Ureter (tissue), 1 donor: Measurements from ENCODE around the gene HSF4. TPM values are rescaled to one million over a fixed set of nuclear protein-coding genes. Genes with fewer than 3 reads are reported as not detected.

ENCODE experiments used
- DNase-seq: peaks from one replicate; pipeline ENCODE4 v3.0.0-alpha.2; 2020; ENCODE audit warnings: low spot score
- total RNA-seq: library from RNA; stranded (reverse); gene quantifications from one replicate; pipeline ENCODE4 v1.2.4, GENCODE V29; 2023
- donor health status: DM: yes; HTN: yes; CAD: no.

Gene HSF4
- total RNA-seq, 1 donor from 2014 or later: 52.0 TPM

- DNase-seq: no peak
These were observed 2.1 kb downstream of the HSF4 start for GRCh38 chr16:67166598-67167168.

DNA sequence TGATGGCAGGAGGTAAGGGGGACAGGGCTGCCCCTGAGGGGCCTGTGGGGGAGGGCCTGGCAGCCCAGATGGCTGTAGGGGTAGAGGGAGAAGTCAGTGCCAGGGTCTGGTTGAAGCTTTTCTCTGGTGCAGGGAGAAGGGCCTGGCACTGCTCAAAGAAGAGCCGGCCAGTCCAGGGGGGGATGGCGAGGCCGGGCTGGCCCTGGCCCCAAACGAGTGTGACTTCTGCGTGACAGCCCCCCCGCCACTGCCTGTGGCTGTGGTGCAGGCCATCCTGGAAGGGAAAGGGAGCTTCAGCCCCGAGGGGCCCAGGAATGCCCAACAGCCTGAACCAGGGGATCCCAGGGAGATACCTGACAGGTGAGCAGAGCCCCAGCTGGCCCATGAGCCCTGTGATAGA is 3.0 kb downstream of the HSF4 start:
- no peak for DNase-seq

DNA sequence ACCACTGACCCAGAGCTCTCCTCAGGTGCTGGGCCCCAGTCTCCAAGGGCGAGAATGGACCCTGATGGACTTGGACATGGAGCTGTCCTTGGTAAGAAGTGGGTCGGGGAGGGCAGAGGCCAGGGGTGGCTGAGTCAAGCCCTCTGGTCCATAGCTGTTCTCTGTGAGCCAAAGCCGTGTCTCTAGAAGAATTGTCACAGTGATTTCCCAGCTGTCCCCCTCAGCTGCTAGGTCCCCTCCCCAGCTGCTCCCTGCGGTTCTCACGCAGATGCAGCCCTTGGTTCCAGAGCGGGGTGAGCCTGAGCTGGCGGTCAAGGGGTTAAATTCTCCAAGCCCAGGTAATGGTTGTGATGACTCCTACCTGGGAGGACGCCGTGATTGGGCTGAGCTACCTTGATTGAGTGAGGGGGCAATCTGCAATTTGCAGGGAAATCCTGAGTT is 4.5 kb downstream of the HSF4 start:
- DNase-seq: no peak

DNA sequence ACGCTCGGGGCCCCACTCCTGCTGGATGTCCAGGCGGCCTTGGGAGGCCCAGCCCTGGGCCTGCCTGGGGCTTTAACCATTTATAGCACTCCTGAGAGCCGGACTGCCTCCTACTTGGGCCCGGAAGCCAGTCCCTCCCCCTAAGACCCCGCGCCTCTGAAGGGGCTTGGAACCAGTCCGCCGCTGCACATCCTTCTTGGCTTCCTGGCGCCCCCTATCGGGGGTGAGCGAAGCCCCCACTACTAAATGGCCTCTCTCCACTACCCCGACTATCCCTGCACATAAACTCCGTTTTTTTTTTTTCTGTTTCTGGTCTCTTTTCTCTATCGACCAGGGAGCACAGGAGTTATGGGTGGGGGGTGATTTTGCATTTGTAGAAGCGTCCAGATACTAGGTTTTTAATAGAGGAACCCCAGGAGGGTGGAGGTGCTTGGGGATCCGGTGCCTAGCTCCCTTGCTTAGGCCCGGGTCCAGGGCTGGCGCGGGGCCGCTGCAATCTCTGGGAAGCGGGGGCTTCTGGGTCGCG is 5.2 kb downstream of the HSF4 start:
- no peak for DNase-seq

DNA sequence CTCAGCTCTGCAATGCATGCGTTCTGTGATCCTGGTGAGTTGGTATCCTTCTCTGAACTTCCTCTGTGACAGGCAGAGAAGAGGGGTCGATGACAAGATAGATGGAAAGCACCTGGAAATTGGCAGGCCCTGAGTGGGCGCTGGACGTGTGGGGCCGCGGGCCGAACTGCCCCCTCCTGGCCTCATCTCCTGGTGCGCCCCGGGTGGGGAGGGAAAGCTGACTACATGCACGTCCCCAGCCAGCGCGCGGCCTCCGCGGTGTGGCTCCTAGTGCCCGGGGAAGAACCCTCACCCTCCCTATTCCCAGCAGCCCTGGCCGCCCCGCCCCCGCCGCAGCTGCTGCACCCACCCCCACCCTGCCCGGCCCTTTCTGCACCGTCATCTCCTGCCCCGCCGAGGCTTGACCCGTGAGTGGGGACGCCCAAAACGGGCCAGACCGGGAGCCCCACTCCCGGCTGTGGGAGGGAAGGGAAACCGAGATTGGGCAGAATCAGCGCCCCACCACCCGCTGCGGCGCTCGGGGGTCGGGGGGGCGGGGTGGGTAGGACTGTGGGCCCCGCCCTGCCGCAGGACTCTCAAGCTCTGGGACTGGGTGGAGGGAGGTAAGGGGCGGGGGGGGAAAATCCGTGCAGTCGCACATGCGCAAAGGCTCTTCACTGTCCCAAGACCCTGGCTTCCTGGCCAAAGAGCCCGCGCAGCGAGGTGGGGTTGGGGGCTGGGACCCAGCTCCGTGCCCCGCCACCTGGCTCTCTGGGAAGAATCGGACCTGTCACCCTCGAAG is 5.8 kb downstream of the HSF4 start, which contains the start of gene NOL3:
NOL3 (plus strand) TSS at position 371 of the 781 bp plus-strand sequence.
- DNase-seq: peak; percentile 90

- DNase-seq: no peak
These were observed 6.6 kb downstream of the HSF4 start for GRCh38 chr16:67170949-67171649.

GRCh38 chr16:67173323-67173722 is 8.8 kb downstream of the HSF4 start:
- no peak for DNase-seq

GRCh38 chr16:67173808-67174705 is 9.5 kb downstream of the HSF4 start:
- peak; percentile 87 for DNase-seq

- no peak for DNase-seq
These were observed 10.2 kb downstream of the HSF4 start for GRCh38 chr16:67174706-67175231.

GRCh38 chr16:67176662-67177061 is 12.1 kb downstream of the HSF4 start:
- no peak for DNase-seq

GRCh38 chr16:67177743-67178699 is 13.5 kb downstream of the HSF4 start:
- DNase-seq: no peak

- DNase-seq: no peak
These were observed 15.0 kb downstream of the HSF4 start for GRCh38 chr16:67179421-67180080.

DNA sequence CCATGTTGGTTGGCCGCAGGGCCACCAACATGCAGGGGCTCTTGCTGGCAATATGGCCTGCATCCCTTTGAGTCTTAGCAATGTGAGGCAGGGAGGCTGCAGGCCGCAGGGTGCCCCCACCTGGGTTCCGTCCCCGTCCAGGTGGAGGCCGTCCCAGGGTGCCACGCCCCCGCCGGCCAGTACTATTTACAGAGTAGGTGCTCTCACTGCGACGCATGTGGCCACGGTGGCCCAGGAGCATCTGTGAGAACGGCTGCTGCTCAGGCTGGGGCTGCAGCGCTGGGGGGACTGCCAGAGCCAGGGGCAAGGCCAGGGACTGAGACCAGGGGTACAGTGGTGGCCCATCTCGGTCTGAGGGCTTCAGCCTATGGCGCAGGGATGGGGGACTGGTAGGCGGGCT is 15.6 kb downstream of the HSF4 start:
- no peak for DNase-seq

GRCh38 chr16:67181346-67181745 is 16.8 kb downstream of the HSF4 start:
- DNase-seq: no peak

DNA sequence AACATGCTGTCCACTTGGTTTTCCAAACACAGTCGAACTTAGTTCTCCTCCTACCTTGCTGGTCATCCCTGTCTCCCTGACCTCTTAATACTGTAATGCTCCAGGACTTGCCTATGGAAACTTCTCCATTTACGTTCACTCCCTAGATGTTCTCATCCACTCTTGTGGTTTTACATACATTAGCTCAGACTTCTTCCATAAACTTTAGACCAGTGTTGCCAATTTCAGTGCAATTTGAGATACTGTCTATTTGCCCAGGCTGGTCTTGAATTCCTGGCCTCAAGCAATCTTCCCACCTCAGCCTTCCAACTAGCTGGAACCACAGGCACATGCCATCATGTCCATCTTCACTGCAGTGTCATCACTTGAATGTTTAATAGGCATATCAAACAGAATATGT is 17.7 kb downstream of the HSF4 start:
- no peak for DNase-seq

DNA sequence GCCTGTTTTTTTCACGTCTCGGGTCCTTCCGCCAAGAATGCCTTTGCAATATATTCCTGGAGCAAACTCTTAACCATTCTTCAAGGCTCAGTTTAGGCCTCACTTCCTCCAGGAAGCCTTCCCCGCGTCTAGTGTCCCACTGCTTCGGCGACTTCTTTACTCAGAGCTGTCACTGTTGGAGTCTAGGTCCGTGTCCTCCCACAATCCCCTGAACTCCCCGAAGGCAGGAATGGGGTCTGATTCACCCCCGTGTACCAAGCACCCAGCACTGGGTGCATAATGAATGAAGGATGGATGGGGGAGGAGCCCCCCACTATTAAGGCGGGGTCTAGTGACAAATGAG is 18.7 kb downstream of the HSF4 start:
- no peak for DNase-seq

GRCh38 chr16:67183627-67184452 is 19.3 kb downstream of the HSF4 start, which contains the start of gene MATCAP1:
Gene MATCAP1, minus strand, starts transcription at chr16:67183963. Its CDS starts 3,353 bp downstream, at chr16:67180610.
- peak; percentile 97 for DNase-seq

DNA sequence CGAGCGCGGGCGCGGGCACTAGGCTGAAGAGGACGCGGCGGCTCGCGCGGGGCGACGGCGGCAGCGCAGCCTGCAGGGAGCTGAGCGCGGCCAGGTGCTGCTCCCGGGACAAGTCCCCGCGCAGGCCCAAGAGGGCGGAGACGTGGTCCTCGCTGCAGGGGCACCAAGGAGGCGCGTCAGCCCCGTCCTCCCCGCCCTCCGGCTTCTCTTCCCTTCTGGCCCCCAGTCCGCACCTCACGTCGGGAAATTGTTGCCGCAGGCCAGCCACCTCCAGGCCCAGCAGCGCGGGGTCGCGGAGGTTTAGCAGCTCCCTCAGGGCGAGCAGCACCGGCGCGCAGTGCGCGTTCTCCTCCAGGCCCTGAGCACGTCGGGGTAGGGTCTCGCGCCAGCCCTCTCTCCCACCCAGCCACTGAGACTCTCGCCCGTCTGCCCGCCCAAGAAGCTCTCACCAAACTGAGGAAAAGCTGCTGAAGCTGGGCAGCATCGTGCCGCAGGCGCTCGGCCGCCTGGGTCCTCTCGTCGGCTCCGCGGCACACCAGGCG is 20.0 kb downstream of the HSF4 start:
- no peak for DNase-seq
